Thyroid gland (tissue), 4 donors: ENCODE measurements around the gene ZNF513.

Experiments
- CTCF ChIP-seq, 6 experiments: fragments of 200-600 bp in 3 of 6; fragments of 450-650 bp in 3 of 6; sonication (generic) in 3 of 6; IDR thresholded peaks; one replicate each; pipeline ENCODE4 v1.5.1; 2016 to 2019; ENCODE audit warnings: antibody characterized with exemption in 6 of 6, mild to moderate bottlenecking in 2 of 6, inconsistent platforms in 1 of 6, moderate library complexity in 1 of 6
- POLR2A ChIP-seq, 2 donors: fragments of 450-650 bp; IDR thresholded peaks; one replicate each; pipeline ENCODE4 v1.6.1; 2017; ENCODE audit warnings: antibody characterized with exemption in 2 of 2, mild to moderate bottlenecking in 2 of 2, moderate library complexity in 1 of 2

GRCh38 chr2:27335311-27335710 is 45.2 kb downstream of the ZNF513 start:
- TF ChIP-seq CTCF (IDR thresholded peaks at IDR 0.05) (no peak), POLR2A (IDR thresholded peaks at IDR 0.05) (no peak)
